ENCODE data around the gene GLS.

GLS gene

DNA sequence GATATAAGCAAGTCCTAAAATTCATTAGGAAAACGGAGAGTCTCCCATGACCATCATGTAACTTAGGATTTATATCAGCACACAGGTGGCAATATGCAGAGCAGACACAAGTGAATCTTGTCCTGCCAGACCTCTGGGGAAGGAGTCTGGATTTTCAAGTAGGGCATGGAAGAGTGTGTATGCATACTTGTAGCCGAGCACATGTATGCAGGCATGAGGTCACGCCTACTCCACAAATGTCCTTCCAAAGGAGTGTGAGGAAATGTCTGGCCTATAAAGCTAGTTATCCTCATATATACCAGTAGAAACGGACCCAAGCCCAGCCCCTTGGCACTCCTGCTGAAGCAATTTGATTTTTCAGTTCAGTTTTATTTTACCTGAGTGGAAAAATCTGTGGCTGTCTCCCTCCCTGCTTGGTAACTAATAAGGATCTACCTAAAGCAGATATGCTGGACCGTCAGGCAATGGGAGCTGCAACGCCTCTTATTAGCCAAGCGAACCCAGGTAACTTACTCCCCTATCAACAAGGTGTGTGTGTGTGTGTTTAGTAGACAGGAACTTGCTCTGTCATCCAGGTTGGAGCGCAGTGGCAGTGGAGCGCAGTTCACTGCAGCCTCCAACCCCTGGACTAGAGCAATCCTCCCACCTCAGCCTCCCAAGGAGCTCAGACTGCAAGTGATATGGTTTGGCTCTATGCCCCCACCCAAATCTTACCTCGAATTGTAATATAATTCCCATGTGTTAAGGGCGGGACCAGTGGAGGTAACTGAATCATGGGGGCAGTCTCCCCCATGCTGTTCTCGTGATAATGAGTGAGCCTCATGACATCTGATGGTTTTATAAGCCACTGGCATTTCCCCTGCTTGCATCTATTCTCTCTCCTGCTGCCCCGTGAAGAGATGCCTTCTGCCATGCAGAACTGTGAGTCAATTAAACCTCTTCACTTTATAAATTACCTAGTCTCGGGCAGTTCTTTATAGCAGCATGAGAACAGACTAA, 130.6 kb downstream of the GLS start:
- Mint-ChIP-seq H3K4me3 (no peak overlapping the region), H3K27ac (no peak overlapping the region), H3K4me1 (no peaks in the 10 kb centered on the region), H3K9me3 (no peaks in the 10 kb centered on the region), H3K36me3 (ENCODE audit: low read depth) (peaks cover 30% of the 10 kb centered on the region), H3K27me3 (ENCODE audit: low read depth, poor library complexity) (no peaks in the 10 kb centered on the region)
- DNase-seq: no peak
- TF ChIP-seq, protein P1, sequence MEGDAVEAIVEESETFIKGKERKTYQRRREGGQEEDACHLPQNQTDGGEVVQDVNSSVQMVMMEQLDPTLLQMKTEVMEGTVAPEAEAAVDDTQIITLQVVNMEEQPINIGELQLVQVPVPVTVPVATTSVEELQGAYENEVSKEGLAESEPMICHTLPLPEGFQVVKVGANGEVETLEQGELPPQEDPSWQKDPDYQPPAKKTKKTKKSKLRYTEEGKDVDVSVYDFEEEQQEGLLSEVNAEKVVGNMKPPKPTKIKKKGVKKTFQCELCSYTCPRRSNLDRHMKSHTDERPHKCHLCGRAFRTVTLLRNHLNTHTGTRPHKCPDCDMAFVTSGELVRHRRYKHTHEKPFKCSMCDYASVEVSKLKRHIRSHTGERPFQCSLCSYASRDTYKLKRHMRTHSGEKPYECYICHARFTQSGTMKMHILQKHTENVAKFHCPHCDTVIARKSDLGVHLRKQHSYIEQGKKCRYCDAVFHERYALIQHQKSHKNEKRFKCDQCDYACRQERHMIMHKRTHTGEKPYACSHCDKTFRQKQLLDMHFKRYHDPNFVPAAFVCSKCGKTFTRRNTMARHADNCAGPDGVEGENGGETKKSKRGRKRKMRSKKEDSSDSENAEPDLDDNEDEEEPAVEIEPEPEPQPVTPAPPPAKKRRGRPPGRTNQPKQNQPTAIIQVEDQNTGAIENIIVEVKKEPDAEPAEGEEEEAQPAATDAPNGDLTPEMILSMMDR (IDR thresholded peaks at IDR 0.05): no peak

DNA sequence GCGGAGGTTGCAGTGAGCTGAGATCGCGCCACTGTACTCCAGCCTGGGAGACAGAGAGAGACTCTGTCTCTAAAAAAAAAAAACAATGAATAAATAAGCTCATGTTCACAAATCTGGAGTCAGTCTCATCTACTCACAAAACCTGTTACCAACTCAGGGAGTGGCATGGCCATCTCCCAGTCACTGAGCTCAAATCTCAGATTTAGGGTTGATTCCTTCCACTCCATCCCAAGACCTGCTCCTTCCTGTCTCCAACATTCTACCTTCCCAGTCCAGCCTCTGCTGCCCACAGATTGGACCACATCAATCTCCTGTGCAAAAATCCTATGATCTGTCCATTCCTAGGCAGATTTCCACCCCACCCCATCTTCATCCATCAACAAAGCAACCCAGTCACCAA, 131.7 kb downstream of the GLS start:
- TF ChIP-seq, protein P1 (IDR thresholded peaks at IDR 0.05): no peak
- no peak for DNase-seq
- Mint-ChIP-seq H3K27me3 (ENCODE audit: low read depth, poor library complexity) (no peaks in the 10 kb centered on the region), H3K27ac (no peak overlapping the region), H3K4me1 (no peaks in the 10 kb centered on the region), H3K4me3 (no peak overlapping the region), H3K36me3 (ENCODE audit: low read depth) (peaks cover 22% of the 10 kb centered on the region), H3K9me3 (peaks cover 5% of the 10 kb centered on the region)

DNA sequence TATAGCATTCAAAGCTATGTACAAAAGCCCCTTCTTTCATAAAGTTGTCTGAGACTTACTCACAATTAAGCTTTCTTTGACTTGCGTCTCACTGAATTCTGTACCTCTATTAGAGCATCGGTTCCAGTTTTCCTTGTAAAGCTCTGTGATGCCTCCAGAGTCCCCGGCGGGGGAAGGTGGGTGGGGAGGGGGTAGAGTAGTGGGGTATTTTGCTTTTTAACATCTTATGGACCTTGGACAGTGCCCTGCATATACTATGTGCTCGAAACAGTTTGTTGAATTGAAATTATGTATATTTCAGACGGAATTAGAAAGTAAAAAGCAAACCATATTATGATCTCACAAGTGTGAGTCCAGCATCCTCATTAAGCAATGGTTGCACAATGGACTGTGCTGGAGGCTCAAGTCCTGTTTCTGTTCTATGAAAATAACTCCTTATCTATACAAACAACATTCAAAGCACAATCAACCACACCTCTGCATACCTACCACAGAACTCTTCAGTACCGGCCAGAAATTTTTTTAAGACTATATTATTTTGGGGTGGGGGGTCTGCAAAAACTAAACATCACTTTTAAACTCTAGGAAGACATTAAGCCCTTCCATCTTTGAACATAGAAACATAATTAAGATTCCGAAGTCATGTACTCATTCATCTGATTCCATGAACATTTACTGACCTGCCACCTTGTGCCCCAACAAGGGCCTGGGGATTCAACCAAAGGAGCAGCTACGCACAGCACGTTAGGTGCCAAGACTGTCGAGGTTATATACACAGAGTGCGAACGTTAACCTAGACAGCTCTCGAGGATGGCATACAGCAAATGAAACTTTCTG, 132.4 kb downstream of the GLS start:
- Mint-ChIP-seq H3K4me1 (no peaks in the 10 kb centered on the region), H3K4me3 (no peak overlapping the region), H3K36me3 (ENCODE audit: low read depth) (peaks cover 19% of the 10 kb centered on the region), H3K27ac (no peak overlapping the region), H3K9me3 (peaks cover 5% of the 10 kb centered on the region), H3K27me3 (ENCODE audit: low read depth, poor library complexity) (no peaks in the 10 kb centered on the region)
- DNase-seq: no peak
- TF ChIP-seq, protein P1 (IDR thresholded peaks at IDR 0.05): no peak

DNA sequence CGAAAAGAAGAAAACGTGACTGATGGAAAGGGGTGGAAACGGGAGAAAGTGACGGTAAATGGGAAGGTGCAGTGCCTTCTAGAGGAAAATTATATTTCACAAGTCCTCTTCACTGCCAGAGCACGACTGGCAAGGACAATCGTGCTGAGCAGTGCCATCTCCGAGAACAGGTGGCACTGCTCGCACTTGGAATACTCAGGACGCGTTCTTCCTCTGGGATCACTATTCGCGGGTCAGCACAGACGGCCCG, 133.0 kb downstream of the GLS start:
- no peak overlapping the region for H3K27ac Mint-ChIP-seq
- TF ChIP-seq, protein P1 (IDR thresholded peaks at IDR 0.05): no peak
- H3K4me3 Mint-ChIP-seq: no peak overlapping the region
- no peak for DNase-seq
- H3K36me3 Mint-ChIP-seq (ENCODE audit: low read depth): peaks cover 14% of the 10 kb centered on the region
- peaks cover 5% of the 10 kb centered on the region for H3K9me3 Mint-ChIP-seq
- H3K27me3 Mint-ChIP-seq (ENCODE audit: low read depth, poor library complexity): peaks cover 5% of the 10 kb centered on the region
- H3K4me1 Mint-ChIP-seq: no peaks in the 10 kb centered on the region

DNA sequence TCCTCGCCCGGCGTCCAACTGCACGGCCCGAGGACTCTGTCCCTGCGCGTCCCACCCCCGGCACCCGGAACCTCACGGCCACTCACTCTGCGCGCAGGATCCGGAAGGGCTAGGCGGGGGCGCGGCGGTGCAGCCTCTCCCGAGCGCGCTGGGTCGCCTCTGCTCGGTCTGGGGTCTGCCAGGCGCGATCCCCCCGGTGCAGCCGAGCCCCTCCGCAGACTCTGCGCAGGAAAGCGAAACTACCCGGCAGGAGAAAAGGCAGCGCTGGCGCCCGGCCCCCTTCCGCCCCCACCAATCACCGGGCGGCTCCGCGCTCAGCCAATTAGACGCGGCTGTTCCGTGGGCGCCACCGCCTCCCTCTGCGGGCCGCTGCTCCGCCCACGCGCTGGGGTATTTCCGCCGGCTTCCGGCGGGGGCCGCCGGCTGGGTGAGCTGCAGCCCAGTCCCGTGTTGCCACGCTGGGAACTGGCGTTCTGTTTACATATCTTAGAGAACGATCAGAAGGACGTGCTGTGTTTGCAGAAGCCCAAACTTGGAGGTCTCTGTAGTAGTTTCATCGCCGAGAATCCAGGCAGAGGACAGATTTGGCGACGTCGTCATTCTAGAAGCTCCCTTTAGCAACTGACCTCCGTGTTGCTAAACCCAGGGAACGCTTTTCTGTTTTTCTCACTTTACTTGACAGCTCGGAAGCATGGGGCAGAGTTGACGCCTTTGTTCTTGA, 133.5 kb downstream of the GLS start, which contains the start of gene STAT1:
Gene STAT1 (minus strand): TSS at position 240 of the 721 bp plus-strand sequence. CDS start 4,168 bp downstream, outside the sequence.
- Mint-ChIP-seq H3K36me3 (ENCODE audit: low read depth) (peaks cover 11% of the 10 kb centered on the region), H3K27me3 (ENCODE audit: low read depth, poor library complexity) (peaks cover 8% of the 10 kb centered on the region), H3K9me3 (peaks cover 5% of the 10 kb centered on the region), H3K27ac (no peak within 1 kb of the TSS), H3K4me3 (no peak within 1 kb of the TSS), H3K4me1 (no peaks in the 10 kb centered on the region)
- peak; percentile 96 for DNase-seq
- TF ChIP-seq, protein P1 (IDR thresholded peaks at IDR 0.05): no peak

Data from nephron progenitor cell (in vitro differentiated cells).